GM23248 (cell line): ENCODE measurements around the gene LGI4. TPM values are rescaled to one million over a fixed set of nuclear protein-coding genes. Genes with fewer than 3 reads are reported as not detected.

ENCODE experiments used
- DNase-seq: peaks from one replicate; pipeline ENCODE4 v3.0.0-alpha.2; 2015
- H2AFZ ChIP-seq: fragments of 200-600 bp; sonication (generic); 2 replicates; pipeline ENCODE4 v1.6.1; 2016; ENCODE audit warnings: antibody characterized with exemption
- H3F3A ChIP-seq: fragments of 200-600 bp; sonication (generic); 2 replicates; pipeline ENCODE4 v1.6.1; 2016; ENCODE audit warnings: mild to moderate bottlenecking, antibody characterized with exemption, mixed run types; ENCODE audit not compliant: insufficient read depth
- H3K27ac ChIP-seq: fragments of 200-600 bp; sonication (generic); 2 replicates; pipeline ENCODE4 v1.5.1; 2016; ENCODE audit warnings: mild to moderate bottlenecking
- H3K27me3 ChIP-seq: fragments of 200-600 bp; sonication (generic); replicated peaks from 2 replicates; pipeline ENCODE4 v1.6.1; 2016; ENCODE audit warnings: mild to moderate bottlenecking; ENCODE audit not compliant: insufficient read depth
- H3K36me3 ChIP-seq: fragments of 200-600 bp; sonication (generic); 2 replicates; pipeline ENCODE4 v1.6.1; 2016; ENCODE audit warnings: low read depth, mild to moderate bottlenecking
- H3K4me1 ChIP-seq: fragments of 200-600 bp; sonication (generic); 2 replicates; pipeline ENCODE4 v1.6.1; 2016; ENCODE audit warnings: mild to moderate bottlenecking; ENCODE audit not compliant: insufficient read depth
- H3K4me2 ChIP-seq: fragments of 200-600 bp; sonication (generic); one replicate; pipeline ENCODE4 v1.6.1; 2016; ENCODE audit warnings: mild to moderate bottlenecking; ENCODE audit not compliant: unreplicated experiment
- H3K4me3 ChIP-seq: fragments of 200-600 bp; sonication (generic); 2 replicates; pipeline ENCODE4 v1.5.1; 2016; ENCODE audit warnings: mild to moderate bottlenecking
- H3K79me2 ChIP-seq: fragments of 200-600 bp; sonication (generic); 2 replicates; pipeline ENCODE4 v1.6.1; 2016; ENCODE audit warnings: mild to moderate bottlenecking; ENCODE audit not compliant: insufficient read depth
- H3K9ac ChIP-seq: fragments of 200-600 bp; sonication (generic); 2 replicates; pipeline ENCODE4 v1.6.1; 2016; ENCODE audit warnings: mild to moderate bottlenecking
- H3K9me2 ChIP-seq: fragments of 200-600 bp; sonication (generic); 2 replicates; pipeline ENCODE4 v1.6.1; 2016; ENCODE audit warnings: mixed run types, mild to moderate bottlenecking, moderate library complexity; ENCODE audit not compliant: insufficient read depth
- H3K9me3 ChIP-seq: fragments of 200-600 bp; sonication (generic); one replicate; pipeline ENCODE4 v1.6.1; 2017; ENCODE audit warnings: low read depth
- H4K20me1 ChIP-seq: fragments of 200-600 bp; sonication (generic); 2 replicates; pipeline ENCODE4 v1.6.0; 2016; ENCODE audit not compliant: insufficient read depth
- EZH2 ChIP-seq: fragments of 200-600 bp; sonication (generic); IDR thresholded peaks from 2 replicates; pipeline ENCODE4 v1.6.1; 2018; ENCODE audit warnings: antibody characterized with exemption, mild to moderate bottlenecking; ENCODE audit not compliant: insufficient read depth, poor library complexity, severe bottlenecking
- EZH2phosphoT487 ChIP-seq: fragments of 200-600 bp; sonication (generic); IDR thresholded peaks from 2 replicates; pipeline ENCODE4 v1.6.1; 2018; ENCODE audit warnings: antibody characterized with exemption, moderate library complexity, mild to moderate bottlenecking, low read depth; ENCODE audit not compliant: insufficient read depth
- WGBS, 2 experiments: methylation state at CpG; one replicate each; pipeline ENCODE4 v1.1.6; 2015 to 2017; ENCODE audit warnings: low lambda C conversion rate in 2 of 2, low coverage in 1 of 2; ENCODE audit errors: missing lambda C conversion rate in 2 of 2; 5-methylcytosine and 5-hydroxymethylcytosine counted together
- in situ Hi-C: fragments of 300-500 bp; cut with MboI; formaldehyde crosslinking; loops from 2 replicates; pipeline ENCODE4 v1.15.0; 2020
- polyA plus RNA-seq: library from polyadenylated mRNA; unstranded; fragments of >200 nt; fragmentation: Nextera tagmentation; extraction: Ambion mirVana; gene quantifications from 2 replicates; pipeline ENCODE4 v1.2.1, GENCODE V29; 2016
- total RNA-seq: library from RNA; depleted of rRNA; stranded (reverse); fragments of >200 nt; shearing (Covaris generic); gene quantifications from 2 replicates; pipeline ENCODE4 v1.2.3, GENCODE V29; 2014; rRNA removed

Gene LGI4
- total RNA-seq (0.86 TPM in 1 of 2 replicates, not detected in the other), polyA plus RNA-seq (0.06 and 0.49 TPM in 2 replicates)

DNA sequence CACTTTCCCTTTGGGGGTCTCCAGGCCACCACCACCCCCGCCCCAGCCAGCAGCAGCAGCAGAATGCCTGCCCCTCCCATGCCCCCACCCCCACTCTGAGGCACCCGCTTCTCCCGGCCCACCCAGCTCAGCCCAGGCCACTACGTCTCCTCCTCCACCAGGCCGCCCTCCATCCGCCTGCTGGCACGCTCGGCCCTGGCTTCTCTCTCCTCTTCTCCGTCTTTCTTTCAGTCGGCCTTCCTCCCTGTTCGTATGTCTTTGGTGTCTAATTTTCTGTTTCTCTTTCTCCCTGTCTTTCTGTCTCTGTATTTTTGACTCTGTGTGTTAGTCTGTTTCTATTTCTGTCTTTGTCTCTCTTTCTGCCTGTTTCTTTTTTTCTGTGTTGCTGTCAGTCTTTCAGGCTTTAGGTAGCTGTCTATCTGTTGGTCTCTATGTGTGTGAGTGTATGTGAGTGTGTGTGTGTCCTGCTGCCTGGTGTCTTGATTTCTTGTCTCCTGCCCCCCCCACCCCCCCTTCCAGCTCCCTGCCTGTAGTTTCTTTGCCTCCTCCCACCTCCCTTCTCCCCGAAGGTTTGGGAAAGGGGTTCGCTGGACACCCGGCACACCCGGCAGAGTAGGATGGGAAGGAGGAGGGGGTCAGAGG lies at the start of gene LGI4:
Gene LGI4, minus strand, starts transcription at position 459 of the 642 bp plus-strand sequence. Its CDS starts 379 bp downstream, at position 80.
- H3K36me3 ChIP-seq = no peaks in the 10 kb centered on the region
- H4K20me1 ChIP-seq = no peaks in the 10 kb centered on the region
- H3K4me1 ChIP-seq = peaks cover 10% of the 10 kb centered on the region; the same call in 1 of the 2 replicates
- H3K4me2 ChIP-seq = no peak within 1 kb of the TSS
- WGBS, 2 experiments = 11 to 13% methylated on average over 10 to 15 of the region's 15 CpGs
- in situ Hi-C loops = no loop called here
- H3K9ac ChIP-seq = no peak within 1 kb of the TSS
- H3K9me3 ChIP-seq = no peaks in the 10 kb centered on the region
- H3K9me2 ChIP-seq = no peaks in the 10 kb centered on the region
- no peaks in the 10 kb centered on the region for H3F3A ChIP-seq
- H3K79me2 ChIP-seq = no peaks in the 10 kb centered on the region
- H3K4me3 ChIP-seq = no peak within 1 kb of the TSS
- DNase-seq = peak; percentile 11
- H3K27me3 ChIP-seq = peaks cover 10% of the 10 kb centered on the region
- no peak within 1 kb of the TSS for H3K27ac ChIP-seq
- H2AFZ ChIP-seq = no peak within 1 kb of the TSS
- TF ChIP-seq EZH2 = no peak
- no peak for TF ChIP-seq EZH2phosphoT487

DNA sequence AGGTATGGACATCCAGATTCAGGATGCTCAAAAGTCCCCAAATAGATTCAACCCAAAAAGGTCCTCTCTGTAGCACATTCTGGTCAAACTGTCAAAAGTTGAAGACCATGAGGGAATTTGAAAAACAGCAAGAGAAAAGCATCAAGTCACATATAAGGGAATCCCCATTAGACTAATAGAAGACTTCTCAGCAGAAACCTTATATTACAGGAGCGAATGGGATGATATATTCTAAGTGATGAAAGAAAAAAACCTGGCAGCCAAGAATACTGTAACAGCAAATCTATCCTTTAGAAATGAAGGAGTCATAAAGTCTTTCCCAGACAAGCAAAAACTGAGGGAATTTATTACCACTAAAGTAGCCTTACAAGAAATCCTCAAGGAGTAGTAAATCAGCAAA lies 49.4 kb upstream of the LGI4 start:
- Histone ChIP-seq H3K27me3 (peaks cover 3% of the 10 kb centered on the region; the same call in 1 of the 2 replicates), H3K79me2 (no peaks in the 10 kb centered on the region), H3K4me1 (no peaks in the 10 kb centered on the region), H3K9me3 (no peaks in the 10 kb centered on the region), H3F3A (no peaks in the 10 kb centered on the region), H3K36me3 (no peaks in the 10 kb centered on the region), H3K4me3 (no peak overlapping the region), H2AFZ (no peak overlapping the region), H3K9ac (no peak overlapping the region), H3K9me2 (no peaks in the 10 kb centered on the region), H3K4me2 (no peak overlapping the region), H3K27ac (no peak overlapping the region), H4K20me1 (no peaks in the 10 kb centered on the region)
- 47 to 64% methylated on average over 1 of the region's 1 CpG for WGBS, 2 experiments
- no peak for TF ChIP-seq EZH2phosphoT487
- no peak for TF ChIP-seq EZH2
- in situ Hi-C loops = no loop called here
- no peak for DNase-seq

GRCh38 chr19:35181387-35181786 lies 46.5 kb upstream of the LGI4 start:
- Histone ChIP-seq H3F3A (no peaks in the 10 kb centered on the region), H4K20me1 (no peaks in the 10 kb centered on the region), H3K27ac (no peak overlapping the region), H3K27me3 (no peaks in the 10 kb centered on the region), H3K4me1 (peaks cover 2% of the 10 kb centered on the region), H3K4me2 (no peak overlapping the region), H3K36me3 (no peaks in the 10 kb centered on the region), H3K9me2 (no peaks in the 10 kb centered on the region), H3K9ac (no peak overlapping the region), H3K4me3 (no peak overlapping the region), H2AFZ (no peak overlapping the region), H3K79me2 (no peaks in the 10 kb centered on the region), H3K9me3 (no peaks in the 10 kb centered on the region)
- WGBS, 2 experiments = 21% methylated on average over 1 of the region's 1 CpG
- in situ Hi-C loops = no loop called here
- DNase-seq = no peak
- no peak for TF ChIP-seq EZH2phosphoT487
- no peak for TF ChIP-seq EZH2

DNA sequence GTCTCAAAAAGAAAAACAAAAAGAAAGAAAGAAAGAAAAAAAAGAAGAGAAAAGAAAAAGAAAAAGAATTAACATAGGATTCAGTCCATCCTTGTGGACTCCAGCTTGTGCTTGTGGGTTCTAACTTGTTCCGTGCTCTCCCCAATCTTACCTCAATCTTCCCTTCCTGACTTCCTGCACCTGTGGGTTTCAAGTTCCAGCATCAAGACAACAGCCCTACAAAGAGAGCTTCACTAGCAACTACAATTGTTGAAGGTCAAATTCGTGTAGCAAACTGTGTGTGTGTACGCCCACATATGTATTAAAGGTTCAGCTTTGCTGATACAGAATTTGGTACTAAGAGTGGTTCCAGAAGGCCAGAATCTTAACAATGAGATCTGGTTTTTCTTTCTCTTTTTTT lies 45.0 kb upstream of the LGI4 start:
- Histone ChIP-seq H3K4me3 (no peak overlapping the region), H3K36me3 (no peaks in the 10 kb centered on the region), H2AFZ (no peak overlapping the region), H3K4me1 (peaks cover 7% of the 10 kb centered on the region), H4K20me1 (no peaks in the 10 kb centered on the region), H3K27ac (no peak overlapping the region), H3K79me2 (no peaks in the 10 kb centered on the region), H3K9me2 (no peaks in the 10 kb centered on the region), H3K9ac (no peak overlapping the region), H3K9me3 (no peaks in the 10 kb centered on the region), H3F3A (peaks cover 10% of the 10 kb centered on the region), H3K4me2 (no peak overlapping the region), H3K27me3 (no peaks in the 10 kb centered on the region)
- TF ChIP-seq EZH2phosphoT487 = no peak
- TF ChIP-seq EZH2 = no peak
- in situ Hi-C loops = no loop called here
- 73 to 81% methylated on average over 3 of the region's 3 CpGs for whole genome bisulfite sequencing, 2 experiments
- DNase-seq = no peak
